Trophoblast cell (in vitro differentiated cells and primary cell): ENCODE measurements around the gene SEMA4A.
"Not testable (repeated sequence)": the region's sequence is repeated elsewhere in the genome, so short reads cannot be mapped to it uniquely, and the experiment has no call there.

ENCODE experiments used
- DNase-seq, 2 donors: peaks; one replicate each; pipeline ENCODE4 v3.0.0-alpha.2; 2016
- H2AFZ ChIP-seq: 2 replicates; pipeline ENCODE4 v1.6.1; 2013; ENCODE audit warnings: low read length, moderate library complexity, mild to moderate bottlenecking; ENCODE audit not compliant: insufficient read depth, poor library complexity
- H2AK5ac ChIP-seq: 2 replicates; pipeline ENCODE4 v1.6.1; 2013; ENCODE audit warnings: mild to moderate bottlenecking, low read length
- H2BK120ac ChIP-seq: 2 replicates; pipeline ENCODE4 v1.6.1; 2013; ENCODE audit warnings: low read length, mild to moderate bottlenecking, moderate library complexity; ENCODE audit not compliant: insufficient read depth, poor library complexity
- H2BK12ac ChIP-seq: 2 replicates; pipeline ENCODE4 v1.6.1; 2013; ENCODE audit warnings: mild to moderate bottlenecking, low read length, moderate library complexity
- H2BK5ac ChIP-seq: 2 replicates; pipeline ENCODE4 v1.6.1; 2013; ENCODE audit warnings: low read length, low read depth, moderate library complexity, mild to moderate bottlenecking; ENCODE audit not compliant: poor library complexity
- H3K14ac ChIP-seq: 2 replicates; pipeline ENCODE4 v1.6.1; 2013; ENCODE audit warnings: mild to moderate bottlenecking, low read length
- H3K18ac ChIP-seq: 2 replicates; pipeline ENCODE4 v1.6.1; 2013; ENCODE audit warnings: mild to moderate bottlenecking, low read length
- H3K23ac ChIP-seq: 2 replicates; pipeline ENCODE4 v1.6.1; 2013; ENCODE audit warnings: low read length
- H3K27ac ChIP-seq: 2 replicates; pipeline ENCODE4 v1.5.1; 2013; ENCODE audit warnings: low read depth, mild to moderate bottlenecking, inconsistent platforms, low read length, moderate library complexity
- H3K27me3 ChIP-seq: 2 replicates; pipeline ENCODE4 v1.6.1; 2013; ENCODE audit warnings: inconsistent platforms, mild to moderate bottlenecking, low read length, moderate library complexity; ENCODE audit not compliant: insufficient read depth
- H3K36me3 ChIP-seq, 2 experiments: 1 replicate in 1 of 2; 2 replicates in 1 of 2; pipeline ENCODE4 v1.6.1; 2013; ENCODE audit warnings: low read length in 2 of 2, mild to moderate bottlenecking in 2 of 2, moderate library complexity in 1 of 2; ENCODE audit not compliant: insufficient read depth in 2 of 2, control insufficient read depth in 1 of 2
- H3K4ac ChIP-seq: 2 replicates; pipeline ENCODE4 v1.6.1; 2013; ENCODE audit warnings: low read depth, mild to moderate bottlenecking, low read length, moderate library complexity
- H3K4me1 ChIP-seq, 2 experiments: 1 replicate in 1 of 2; 2 replicates in 1 of 2; pipeline ENCODE4 v1.6.1; 2013; ENCODE audit warnings: low read length in 2 of 2, mild to moderate bottlenecking in 2 of 2, moderate library complexity in 1 of 2; ENCODE audit not compliant: insufficient read depth in 2 of 2, control insufficient read depth in 1 of 2
- H3K4me2 ChIP-seq: 2 replicates; pipeline ENCODE4 v1.6.1; 2013; ENCODE audit warnings: inconsistent platforms, mild to moderate bottlenecking, low read length, moderate library complexity
- H3K4me3 ChIP-seq: 2 replicates; pipeline ENCODE4 v1.5.1; 2013; ENCODE audit warnings: mild to moderate bottlenecking, low read depth, low read length, inconsistent platforms
- H3K79me1 ChIP-seq: one replicate; pipeline ENCODE4 v1.6.1; 2013; ENCODE audit warnings: low read length
- H3K79me2 ChIP-seq: 2 replicates; pipeline ENCODE4 v1.6.1; 2013; ENCODE audit warnings: low read length, mild to moderate bottlenecking; ENCODE audit not compliant: control insufficient read depth, insufficient read depth, poor library complexity
- H3K9ac ChIP-seq: 2 replicates; pipeline ENCODE4 v1.6.1; 2013; ENCODE audit warnings: mild to moderate bottlenecking, low read length
- H3K9me3 ChIP-seq: 2 replicates; pipeline ENCODE4 v1.6.1; 2013; ENCODE audit warnings: low read depth, mild to moderate bottlenecking, control low read depth, inconsistent platforms, low read length; ENCODE audit not compliant: insufficient read depth
- H4K12ac ChIP-seq: 2 replicates; pipeline ENCODE4 v1.6.1; 2013; ENCODE audit warnings: low read depth, mild to moderate bottlenecking, low read length, moderate library complexity
- H4K8ac ChIP-seq: 2 replicates; pipeline ENCODE4 v1.6.1; 2013; ENCODE audit warnings: low read depth, mild to moderate bottlenecking, low read length, moderate library complexity
- H4K91ac ChIP-seq: one replicate; pipeline ENCODE4 v1.6.1; 2013; ENCODE audit warnings: low read depth, mild to moderate bottlenecking, low read length, moderate library complexity
- WGBS: extraction: QIAGEN DNeasy Blood & Tissue Kit; methylation state at CpG from one replicate; pipeline ENCODE4 v1.1.7; 2013; ENCODE audit warnings: missing lambda C conversion rate; ENCODE audit not compliant: insufficient read length, insufficient coverage; ENCODE audit errors: extremely low coverage; 5-methylcytosine and 5-hydroxymethylcytosine counted together

The SEMA4A gene

DNA sequence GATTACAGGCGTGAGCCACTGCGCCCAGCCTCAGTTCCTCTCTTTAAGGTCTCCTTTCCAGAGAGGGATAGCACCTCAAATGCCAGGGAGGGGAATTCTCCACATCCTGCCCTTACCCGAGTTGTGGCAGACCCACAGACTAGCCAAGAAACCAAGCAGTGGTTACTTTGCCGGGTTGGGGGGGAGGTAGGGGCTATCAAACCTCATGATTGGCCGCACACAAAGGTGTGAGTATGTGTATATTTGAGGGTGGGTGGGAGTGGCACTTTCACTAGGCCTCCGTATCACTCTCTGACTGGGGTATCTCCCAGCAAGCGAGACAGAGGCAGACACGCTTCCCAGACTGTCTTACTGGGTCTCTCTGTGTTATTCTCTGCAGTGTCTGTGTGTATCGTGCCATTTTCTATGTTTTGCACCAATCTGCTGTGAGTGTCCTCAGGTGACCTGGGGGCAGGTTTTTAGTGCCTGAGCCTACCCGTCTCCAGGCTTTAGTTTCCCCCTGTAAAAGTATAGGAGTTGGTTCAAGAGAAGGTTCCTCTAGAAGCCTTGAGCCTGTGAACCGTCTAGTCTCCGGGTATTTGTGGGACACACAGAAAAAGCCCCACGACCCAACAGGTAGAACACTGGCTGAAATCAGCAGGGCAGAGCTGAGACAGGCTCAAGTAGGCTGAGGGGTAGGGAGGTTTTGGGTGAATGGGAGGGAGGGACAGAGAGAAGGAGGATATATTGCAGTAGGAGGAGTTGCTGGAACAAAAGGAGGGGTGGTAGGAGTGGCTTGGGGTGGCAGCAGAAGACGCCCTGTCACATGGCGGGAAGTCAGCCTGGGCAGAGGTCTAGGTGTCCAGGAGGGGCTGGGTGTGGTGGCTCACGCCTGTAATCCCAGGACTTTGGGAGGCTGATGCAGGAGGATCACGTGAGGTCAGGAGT is 28.6 kb upstream of the SEMA4A start:
- H3K9me3 ChIP-seq = no peaks in the 10 kb centered on the region
- peak overlapping the region; percentile 32 for H3K18ac ChIP-seq
- peak overlapping the region; percentile 55 for H3K14ac ChIP-seq
- H3K27me3 ChIP-seq = no peaks in the 10 kb centered on the region
- H3K79me2 ChIP-seq = peaks cover 52% of the 10 kb centered on the region
- peak overlapping the region; percentile 44 for H2AK5ac ChIP-seq
- WGBS = no CpG with 5 or more reads among the region's 17 CpGs
- peak; percentile 78 to 84 for DNase-seq
- H4K91ac ChIP-seq = peak overlapping the region; percentile 41
- H3K36me3 ChIP-seq = peaks cover 11 to 21% of the 10 kb centered on the region in 2 experiments
- H4K12ac ChIP-seq = peak overlapping the region; percentile 11
- H2BK12ac ChIP-seq = peak overlapping the region; percentile 71
- H3K79me1 ChIP-seq = peaks cover 68% of the 10 kb centered on the region
- no peak overlapping the region for H3K9ac ChIP-seq
- H2BK5ac ChIP-seq = peak overlapping the region; percentile 50
- peak overlapping the region; percentile 95 for H3K4ac ChIP-seq
- peak overlapping the region; percentile 26 for H4K8ac ChIP-seq
- H2AFZ ChIP-seq = no peak overlapping the region
- peak overlapping the region; percentile 8 for H2BK120ac ChIP-seq
- no peak overlapping the region for H3K23ac ChIP-seq
- H3K4me3 ChIP-seq = no peak overlapping the region
- H3K4me1 ChIP-seq = peaks cover 82 to 87% of the 10 kb centered on the region in 2 experiments
- peak overlapping the region; percentile 69 for H3K27ac ChIP-seq
- H3K4me2 ChIP-seq = no peak overlapping the region

GRCh38 chr1:156125544-156125943 is 27.8 kb upstream of the SEMA4A start:
- not testable (repeated sequence) for DNase-seq, H2AK5ac ChIP-seq, H2BK12ac ChIP-seq, H3K23ac ChIP-seq, H3K14ac ChIP-seq, H3K4me3 ChIP-seq, H3K9ac ChIP-seq, H2BK120ac ChIP-seq, H3K9me3 ChIP-seq, H3K27me3 ChIP-seq, H4K8ac ChIP-seq, H3K4ac ChIP-seq, H2AFZ ChIP-seq, H2BK5ac ChIP-seq, H3K4me2 ChIP-seq, H4K12ac ChIP-seq, H3K18ac ChIP-seq
- peak overlapping the region; percentile 25 for H4K91ac ChIP-seq
- peaks cover 67% of the 10 kb centered on the region for H3K79me1 ChIP-seq
- peaks cover 79 to 84% of the 10 kb centered on the region in 2 experiments for H3K4me1 ChIP-seq
- no CpG with 5 or more reads among the region's 10 CpGs for WGBS
- H3K36me3 ChIP-seq = peaks cover 12 to 19% of the 10 kb centered on the region in 2 experiments
- peak overlapping the region; percentile 69 for H3K27ac ChIP-seq
- peaks cover 51% of the 10 kb centered on the region for H3K79me2 ChIP-seq

- Histone ChIP-seq H3K9me3 (no peaks in the 10 kb centered on the region), H2BK120ac (peak overlapping the region; percentile 13), H3K18ac (peak overlapping the region; percentile 98), H3K27ac (peak overlapping the region; percentile 85), H3K4me2 (peak overlapping the region; percentile 8), H2AFZ (no peak overlapping the region), H2BK12ac (peak overlapping the region; percentile 26), H4K8ac (peak overlapping the region; percentile 52), H3K27me3 (no peaks in the 10 kb centered on the region), H3K36me3 (peaks cover 17 to 22% of the 10 kb centered on the region in 2 experiments), H3K79me1 (peaks cover 65% of the 10 kb centered on the region), H3K14ac (peak overlapping the region; percentile 14), H4K91ac (peak overlapping the region; percentile 29), H4K12ac (peak overlapping the region; percentile 9), H3K4me1 (peaks cover 76 to 81% of the 10 kb centered on the region in 2 experiments), H3K4me3 (no peak overlapping the region), H3K23ac (no peak overlapping the region), H2AK5ac (peak overlapping the region; percentile 57), H2BK5ac (peak overlapping the region; percentile 72), H3K4ac (peak overlapping the region; percentile 12), H3K79me2 (peaks cover 47% of the 10 kb centered on the region), H3K9ac (no peak overlapping the region)
- WGBS = no CpG with 5 or more reads among the region's 11 CpGs
- DNase-seq = peak; percentile 87 to 91
These were observed 27.2 kb upstream of the SEMA4A start for GRCh38 chr1:156126043-156126629.

DNA sequence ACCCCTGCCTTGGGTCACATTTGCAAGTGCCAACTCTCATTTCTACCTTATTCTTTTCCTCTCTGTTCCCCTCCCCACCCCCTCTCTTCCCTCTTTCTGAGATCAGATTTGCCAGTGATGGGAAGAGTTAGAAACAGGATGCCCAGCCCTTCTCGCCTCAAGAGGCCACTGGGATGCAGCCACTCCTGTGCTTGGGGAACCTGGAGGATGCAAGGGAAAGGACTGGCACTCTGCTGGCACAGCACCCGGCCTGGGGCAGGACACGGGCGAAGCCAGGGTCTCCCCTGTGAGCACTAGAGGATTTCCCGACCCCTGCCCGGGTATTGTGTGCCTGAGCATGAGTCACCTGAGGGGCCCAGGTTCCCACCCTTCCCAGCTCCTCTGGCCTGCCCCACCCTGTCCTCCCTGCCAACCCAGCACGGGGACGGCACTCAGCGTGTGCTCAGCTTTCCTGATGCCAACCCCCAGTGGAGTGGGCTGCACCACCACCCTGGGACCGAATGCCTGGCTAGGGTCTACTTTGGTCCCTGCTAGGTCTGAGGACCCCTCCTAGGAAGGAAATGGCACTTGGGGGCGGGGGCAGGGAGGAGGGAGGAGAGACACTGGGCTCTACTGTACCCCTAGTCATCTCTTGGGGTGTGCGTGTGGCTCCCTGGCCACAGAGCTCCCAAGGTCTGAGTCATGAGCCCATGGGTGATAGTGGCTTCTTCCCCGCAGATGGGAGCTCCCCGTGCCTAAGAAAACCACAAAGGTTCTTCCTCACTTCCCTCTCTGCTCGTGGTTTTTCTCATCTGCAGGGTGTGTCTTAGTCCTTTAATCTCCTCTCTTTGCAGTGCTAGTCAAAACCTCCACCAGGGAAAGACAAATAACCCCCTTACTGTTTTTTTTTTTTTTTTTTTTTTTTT is 26.5 kb upstream of the SEMA4A start:
- Histone ChIP-seq H3K23ac (no peak overlapping the region), H3K9me3 (no peaks in the 10 kb centered on the region), H4K8ac (peak overlapping the region; percentile 78), H3K27me3 (no peaks in the 10 kb centered on the region), H3K36me3 (peaks cover 22 to 24% of the 10 kb centered on the region in 2 experiments), H3K79me1 (peaks cover 61% of the 10 kb centered on the region), H2AK5ac (peak overlapping the region; percentile 89), H3K4me3 (no peak overlapping the region), H4K12ac (peak overlapping the region; percentile 9), H4K91ac (peak overlapping the region; percentile 29), H3K79me2 (peaks cover 42% of the 10 kb centered on the region), H2BK120ac (peak overlapping the region; percentile 13), H3K18ac (peak overlapping the region; percentile 98), H3K4me1 (peaks cover 69 to 75% of the 10 kb centered on the region in 2 experiments), H2BK5ac (peak overlapping the region; percentile 72), H3K4ac (peak overlapping the region; percentile 12), H3K9ac (peak overlapping the region; percentile 9), H3K14ac (peak overlapping the region; percentile 14), H3K4me2 (peak overlapping the region; percentile 8), H2BK12ac (peak overlapping the region; percentile 78), H2AFZ (no peak overlapping the region), H3K27ac (peak overlapping the region; percentile 85)
- no CpG with 5 or more reads among the region's 15 CpGs for WGBS
- DNase-seq = peak; percentile 52 to 62
